GM12873 (cell line): ENCODE results near the gene MYH10.

Experiments used
- TF ChIP-seq, protein P1 (sequence below): IDR thresholded peaks from 2 replicates; pipeline ENCODE4 v1.5.1; 2012; ENCODE audit warnings: low read depth, mild to moderate bottlenecking, moderate library complexity, low read length, control low read depth; ENCODE audit not compliant: insufficient read depth; ENCODE audit errors: missing control alignments

MYH10 gene

DNA sequence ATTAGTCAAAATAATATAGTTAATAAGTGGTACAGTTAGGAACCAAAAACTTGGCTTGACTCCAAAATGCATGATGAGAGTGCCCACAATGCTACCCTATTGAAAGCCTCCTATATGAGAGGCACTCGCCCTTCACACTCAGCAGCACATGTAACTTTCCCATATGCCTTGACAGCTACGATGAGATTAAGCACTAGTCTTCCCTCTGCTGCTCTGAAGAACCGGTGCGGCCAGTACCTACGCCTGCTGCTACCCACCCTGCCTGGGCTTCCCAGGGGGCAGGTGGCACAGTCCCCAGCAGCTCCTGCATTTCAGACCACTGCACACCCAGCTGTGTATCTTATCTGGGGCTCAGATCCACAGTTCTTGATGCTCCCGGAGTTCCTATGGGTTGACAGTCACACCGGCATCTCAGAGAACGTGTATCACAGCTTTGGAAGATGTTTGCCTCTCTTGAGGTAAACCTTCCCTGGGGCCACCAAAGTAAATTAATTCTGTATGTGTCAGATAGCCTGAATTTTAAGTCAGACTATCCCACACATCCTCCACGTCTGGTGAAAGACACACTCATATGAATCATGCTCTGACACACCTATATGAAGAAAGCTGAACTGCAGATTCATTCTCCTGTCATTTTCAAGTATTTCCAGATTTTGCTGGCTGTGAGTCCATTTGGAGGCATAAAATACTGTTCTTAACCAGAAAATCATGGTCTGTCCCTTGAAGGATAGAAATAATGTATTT, 77.8 kb downstream of the MYH10 start:
- TF ChIP-seq, protein P1, sequence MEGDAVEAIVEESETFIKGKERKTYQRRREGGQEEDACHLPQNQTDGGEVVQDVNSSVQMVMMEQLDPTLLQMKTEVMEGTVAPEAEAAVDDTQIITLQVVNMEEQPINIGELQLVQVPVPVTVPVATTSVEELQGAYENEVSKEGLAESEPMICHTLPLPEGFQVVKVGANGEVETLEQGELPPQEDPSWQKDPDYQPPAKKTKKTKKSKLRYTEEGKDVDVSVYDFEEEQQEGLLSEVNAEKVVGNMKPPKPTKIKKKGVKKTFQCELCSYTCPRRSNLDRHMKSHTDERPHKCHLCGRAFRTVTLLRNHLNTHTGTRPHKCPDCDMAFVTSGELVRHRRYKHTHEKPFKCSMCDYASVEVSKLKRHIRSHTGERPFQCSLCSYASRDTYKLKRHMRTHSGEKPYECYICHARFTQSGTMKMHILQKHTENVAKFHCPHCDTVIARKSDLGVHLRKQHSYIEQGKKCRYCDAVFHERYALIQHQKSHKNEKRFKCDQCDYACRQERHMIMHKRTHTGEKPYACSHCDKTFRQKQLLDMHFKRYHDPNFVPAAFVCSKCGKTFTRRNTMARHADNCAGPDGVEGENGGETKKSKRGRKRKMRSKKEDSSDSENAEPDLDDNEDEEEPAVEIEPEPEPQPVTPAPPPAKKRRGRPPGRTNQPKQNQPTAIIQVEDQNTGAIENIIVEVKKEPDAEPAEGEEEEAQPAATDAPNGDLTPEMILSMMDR: no peak

DNA sequence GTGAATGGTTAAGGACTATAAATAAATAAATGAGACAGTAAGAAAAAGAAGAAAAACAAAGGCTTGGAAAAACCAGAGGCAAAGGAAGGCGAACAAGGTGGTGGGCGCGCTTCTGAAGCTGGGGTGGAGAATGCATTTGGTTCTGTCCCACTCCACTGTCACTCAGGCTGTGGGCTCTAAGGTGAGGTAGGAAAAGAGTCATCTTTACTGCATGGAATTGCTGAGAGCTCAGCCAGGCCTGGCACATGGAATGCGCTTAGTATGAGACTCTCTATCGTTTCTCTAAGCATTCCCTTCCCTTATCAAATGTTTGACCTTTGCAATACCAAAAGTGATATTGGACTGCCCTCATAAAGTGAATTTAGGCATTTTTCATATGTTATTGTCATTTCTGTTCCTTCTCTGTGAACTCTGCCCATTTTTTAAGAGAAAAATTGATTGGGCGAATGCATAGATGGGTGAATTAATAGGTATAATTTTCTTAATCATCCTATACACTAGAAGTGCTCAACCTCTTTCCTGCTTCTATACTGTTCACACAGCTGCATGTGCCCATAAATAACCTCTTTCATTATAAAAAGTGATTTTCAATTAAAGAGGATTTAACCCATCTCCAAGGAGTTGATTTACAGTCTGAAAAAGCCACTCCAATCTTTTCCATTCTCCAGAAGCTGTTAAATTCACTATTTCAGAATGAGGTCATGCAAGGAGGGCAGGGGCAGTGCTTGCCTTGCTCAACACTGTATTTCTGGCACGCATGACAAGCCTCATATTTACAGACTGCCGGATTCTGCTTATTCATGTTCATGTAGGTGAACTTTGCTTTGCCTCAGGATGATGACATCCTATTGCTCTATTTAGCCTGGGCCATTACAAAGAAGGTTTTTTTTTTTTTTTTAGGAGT, 87.7 kb downstream of the MYH10 start:
- TF ChIP-seq, protein P1: no peak

DNA sequence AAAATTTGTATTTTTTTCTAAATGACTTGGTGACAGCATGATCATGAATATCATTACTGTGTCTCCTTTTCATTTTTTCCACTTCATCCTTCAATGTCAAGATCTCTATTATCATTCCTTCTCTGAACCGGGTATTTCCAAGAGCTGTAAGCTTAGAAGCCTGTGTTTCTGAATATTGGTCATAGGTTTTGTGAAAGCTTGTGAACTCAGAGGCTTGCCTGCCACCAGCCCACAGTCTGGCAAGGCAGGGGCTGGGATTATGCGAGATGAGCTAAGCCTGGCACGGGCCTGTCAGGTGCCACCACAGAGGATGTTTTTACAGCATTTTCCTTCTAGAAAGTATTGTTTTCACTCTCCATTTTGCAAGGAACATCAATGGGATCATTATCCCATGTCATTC, 92.8 kb downstream of the MYH10 start:
- TF ChIP-seq, protein P1: no peak

GRCh38 chr17:8534498-8535188, 95.9 kb downstream of the MYH10 start:
- TF ChIP-seq, protein P1: no peak

GRCh38 chr17:8532021-8532420, 98.5 kb downstream of the MYH10 start:
- TF ChIP-seq, protein P1: no peak

GRCh38 chr17:8522577-8522976, 107.9 kb downstream of the MYH10 start:
- TF ChIP-seq, protein P1: no peak

DNA sequence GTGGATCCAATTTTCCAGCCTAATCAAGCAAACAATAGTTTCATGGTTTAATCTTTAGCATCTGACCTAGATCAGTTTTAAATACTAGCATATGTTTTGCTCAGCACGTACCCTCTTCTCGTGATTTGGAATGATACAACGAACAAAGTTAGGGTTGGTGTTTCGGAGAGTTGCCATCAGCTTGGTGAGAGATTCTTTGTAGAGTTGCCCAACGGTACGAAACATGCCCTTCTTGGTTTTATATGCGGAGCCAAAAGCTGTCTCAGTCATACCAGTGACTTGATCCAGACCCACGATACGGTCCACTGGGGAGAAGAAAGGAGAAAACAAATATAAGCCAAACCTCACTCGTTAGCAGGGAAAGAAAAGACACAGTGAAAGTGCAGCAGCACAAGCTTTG, 109.5 kb downstream of the MYH10 start:
- TF ChIP-seq, protein P1: no peak
